CD4-positive, alpha-beta memory T cell (primary cell): ENCODE data around the gene MTMR10. TPM values are rescaled to one million over a fixed set of nuclear protein-coding genes. Genes with fewer than 3 reads are reported as not detected.

Experiments
- CTCF ChIA-PET: fragments of 350-600 bp; sonication (Branson Sonifier 250); formaldehyde crosslinking; loops from one replicate; lab custom pipeline; 2021; ENCODE audit warnings: inconsistent platforms; ENCODE audit not compliant: partially characterized antibody; lab: Charles Lee
- POLR2A ChIA-PET: fragments of 350-600 bp; sonication (Branson Sonifier 250); formaldehyde crosslinking; loops from one replicate; lab custom pipeline; 2021; ENCODE audit not compliant: partially characterized antibody; lab: Charles Lee
- DNase-seq, 5 donors: peaks; one replicate each; pipeline versions ENCODE4 v3.0.0 to v3.0.0-alpha.2; 2020 to 2022; ENCODE audit warnings: mixed read lengths in 1 of 5
- H3K27ac ChIP-seq: one replicate; pipeline ENCODE4 v1.7.0; 2013; ENCODE audit warnings: low read depth, low read length
- H3K27me3 ChIP-seq: 2 replicates; pipeline ENCODE4 v1.7.0; 2013; ENCODE audit warnings: mild to moderate bottlenecking, low read length, moderate library complexity; ENCODE audit not compliant: insufficient read depth
- H3K36me3 ChIP-seq: 2 replicates; pipeline ENCODE4 v1.7.0; 2013; ENCODE audit warnings: mild to moderate bottlenecking, low read length, moderate library complexity; ENCODE audit not compliant: insufficient read depth
- H3K4me1 ChIP-seq: 2 replicates; pipeline ENCODE4 v1.7.0; 2013; ENCODE audit warnings: mild to moderate bottlenecking, low read length, moderate library complexity; ENCODE audit not compliant: insufficient read depth
- H3K4me3 ChIP-seq, 2 donors: one replicate each; pipeline ENCODE4 v1.7.0; 2013; ENCODE audit warnings: low read length in 2 of 2, mild to moderate bottlenecking in 1 of 2
- H3K9me3 ChIP-seq, 2 donors: one replicate each; pipeline ENCODE4 v1.7.0; 2013; ENCODE audit warnings: low read length in 2 of 2, control low read depth in 1 of 2; ENCODE audit not compliant: control insufficient read depth in 1 of 2
- H3K27ac Mint-ChIP-seq, 7 donors: one replicate each; pipeline ENCODE4 v1.8.0; 2020 to 2021; ENCODE audit warnings: mixed read lengths in 7 of 7, mild to moderate bottlenecking in 6 of 7, inconsistent platforms in 3 of 7, moderate library complexity in 3 of 7
- H3K27me3 Mint-ChIP-seq, 2 donors: one replicate each; pipeline ENCODE4 v1.8.0; 2020 to 2021; ENCODE audit warnings: mixed read lengths in 2 of 2
- H3K36me3 Mint-ChIP-seq, 2 donors: one replicate each; pipeline ENCODE4 v1.8.0; 2020 to 2021; ENCODE audit warnings: mixed read lengths in 2 of 2, inconsistent platforms in 1 of 2, mild to moderate bottlenecking in 1 of 2
- H3K4me1 Mint-ChIP-seq, 4 donors: one replicate each; pipeline ENCODE4 v1.8.0; 2020 to 2021; ENCODE audit warnings: mixed read lengths in 4 of 4, mild to moderate bottlenecking in 1 of 4
- H3K4me3 Mint-ChIP-seq, 8 donors: one replicate each; pipeline ENCODE4 v1.8.0; 2020 to 2021; ENCODE audit warnings: mixed read lengths in 8 of 8, mild to moderate bottlenecking in 7 of 8, moderate library complexity in 6 of 8, inconsistent platforms in 3 of 8
- H3K9me3 Mint-ChIP-seq, 8 donors: one replicate each; pipeline ENCODE4 v1.8.0; 2020 to 2021; ENCODE audit warnings: mixed read lengths in 8 of 8, mild to moderate bottlenecking in 5 of 8, inconsistent platforms in 3 of 8, moderate library complexity in 1 of 8
- intact Hi-C: fragments of 100-400 bp; cut with micrococcal nuclease; formaldehyde crosslinking; loops from one replicate; pipeline ENCODE4 v1.15.1; 2023
- polyA plus RNA-seq, 2 donors: library from polyadenylated mRNA; unstranded; fragments of 300-500 nt; fragmentation: Illumina TruSeq; gene quantifications; one replicate each; pipeline ENCODE4 v1.2.3, GENCODE V29; 2021
- total RNA-seq, 2 experiments: library from RNA; stranded (reverse); gene quantifications; one replicate each; pipeline ENCODE4 v1.2.3, GENCODE V29; 2021

MTMR10 gene
- total and polyA plus RNA-seq, 4 experiments from 2014 or later: 2.7 to 31.8 (median 19.0) TPM

DNA sequence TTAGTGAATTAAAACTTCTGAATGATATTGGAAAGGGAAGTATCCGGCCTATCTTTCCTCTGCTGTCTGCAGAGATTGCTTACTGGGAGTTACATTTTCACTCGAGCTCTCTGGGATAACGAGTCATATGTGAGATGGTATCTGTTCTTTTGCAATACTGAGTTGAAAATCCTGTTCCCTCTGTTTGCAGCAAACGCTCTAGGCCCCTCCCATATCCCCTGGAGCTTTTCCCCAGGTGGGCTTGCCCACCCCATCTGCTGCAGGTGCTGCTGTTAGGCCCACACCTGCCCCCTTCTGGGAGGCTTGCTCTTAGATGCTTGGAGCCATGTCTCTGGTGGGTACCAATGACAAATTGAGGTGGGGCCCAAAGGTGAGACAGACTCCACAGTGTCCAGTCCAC is 42.7 kb upstream of the MTMR10 start:
- no peak for DNase-seq
- H3K4me3 Mint-ChIP-seq: no peak overlapping the region
- no peak overlapping the region for H3K27ac Mint-ChIP-seq
- peaks cover 1 to 4% of the 10 kb centered on the region in 2 donors for H3K27me3 Mint-ChIP-seq
- H3K4me1 ChIP-seq: no peaks in the 10 kb centered on the region
- H3K27me3 ChIP-seq: no peaks in the 10 kb centered on the region
- ChIA-PET CTCF (no interaction called here), POLR2A (no interaction called here)
- no peaks in the 10 kb centered on the region for H3K36me3 ChIP-seq
- H3K9me3 Mint-ChIP-seq: no peaks in the 10 kb centered on the region
- intact Hi-C loops: no loop called here
- no peak overlapping the region for H3K27ac ChIP-seq
- H3K9me3 ChIP-seq: no peaks in the 10 kb centered on the region
- no peak overlapping the region for H3K4me3 ChIP-seq
- H3K36me3 Mint-ChIP-seq: no peaks in the 10 kb centered on the region
- H3K4me1 Mint-ChIP-seq: no peaks in the 10 kb centered on the region

DNA sequence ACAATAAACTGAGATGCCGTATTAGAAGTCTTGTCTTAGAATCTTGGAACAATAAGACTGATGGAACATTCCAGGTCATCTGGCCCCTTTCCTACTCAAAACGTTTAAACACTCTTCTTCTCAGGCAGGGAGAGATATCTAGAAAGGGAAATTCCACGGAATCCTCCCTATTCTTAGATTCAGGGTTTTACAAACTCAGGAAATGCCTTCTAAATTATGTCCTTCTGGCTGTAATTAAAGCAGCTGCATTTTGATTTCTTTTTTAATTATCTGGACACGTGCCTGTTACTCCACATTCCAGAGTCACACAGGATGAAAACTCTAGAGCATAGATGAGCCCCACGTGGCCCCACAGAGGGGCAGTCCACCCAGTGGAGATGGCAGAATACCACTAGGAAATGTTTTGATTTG is 41.5 kb upstream of the MTMR10 start:
- H3K9me3 Mint-ChIP-seq: no peaks in the 10 kb centered on the region
- intact Hi-C loops: no loop called here
- H3K9me3 ChIP-seq: no peaks in the 10 kb centered on the region
- peaks cover 6 to 7% of the 10 kb centered on the region in 2 donors for H3K27me3 Mint-ChIP-seq
- H3K4me1 ChIP-seq: no peaks in the 10 kb centered on the region
- no peak for DNase-seq
- POLR2A ChIA-PET: no interaction called here
- no peak overlapping the region for H3K4me3 Mint-ChIP-seq
- no peaks in the 10 kb centered on the region for H3K36me3 Mint-ChIP-seq
- no peak overlapping the region for H3K27ac ChIP-seq
- no peak overlapping the region for H3K4me3 ChIP-seq
- no peaks in the 10 kb centered on the region for H3K36me3 ChIP-seq
- H3K4me1 Mint-ChIP-seq: no peaks in the 10 kb centered on the region
- H3K27me3 ChIP-seq: no peaks in the 10 kb centered on the region
- H3K27ac Mint-ChIP-seq: no peak overlapping the region
- CTCF ChIA-PET: no interaction called here

DNA sequence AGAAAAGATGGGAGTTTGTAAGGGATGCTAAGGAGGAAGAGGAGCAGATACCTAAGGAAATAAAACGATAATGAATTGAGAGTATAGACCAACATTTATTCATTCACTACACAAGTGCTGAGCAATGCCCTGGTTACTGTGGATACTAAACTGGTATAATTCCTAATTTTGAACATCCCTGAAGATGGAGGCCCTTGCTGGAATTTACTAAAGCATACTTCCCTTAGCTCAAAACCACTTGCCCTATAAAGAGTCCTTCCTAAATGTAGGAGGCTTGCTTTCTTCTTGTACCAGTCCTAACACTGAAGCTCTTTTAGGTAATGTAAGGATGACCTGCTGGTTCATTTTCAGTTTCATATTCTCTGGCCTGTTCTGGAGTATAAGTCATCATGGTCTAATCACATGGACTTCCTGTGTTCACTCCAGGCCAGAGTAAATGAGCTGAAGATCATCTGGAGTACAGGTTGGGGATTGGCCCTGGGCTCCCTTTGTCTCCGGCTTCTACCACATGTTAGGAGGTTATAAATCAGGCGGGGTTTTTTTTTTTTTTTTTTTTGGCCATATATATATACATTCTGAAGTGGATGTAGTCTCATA is 40.1 kb upstream of the MTMR10 start:
- ChIA-PET CTCF (no interaction called here), POLR2A (no interaction called here)
- no peaks in the 10 kb centered on the region for H3K36me3 Mint-ChIP-seq
- no peaks in the 10 kb centered on the region for H3K9me3 ChIP-seq
- H3K9me3 Mint-ChIP-seq: no peaks in the 10 kb centered on the region
- H3K27ac ChIP-seq: no peak overlapping the region
- no peaks in the 10 kb centered on the region for H3K4me1 ChIP-seq
- no peak for DNase-seq
- H3K27ac Mint-ChIP-seq: no peak overlapping the region
- peaks cover 3 to 7% of the 10 kb centered on the region in 2 donors for H3K27me3 Mint-ChIP-seq
- no peaks in the 10 kb centered on the region for H3K36me3 ChIP-seq
- no peak overlapping the region for H3K4me3 Mint-ChIP-seq
- H3K27me3 ChIP-seq: no peaks in the 10 kb centered on the region
- H3K4me3 ChIP-seq: no peak overlapping the region
- no peaks in the 10 kb centered on the region for H3K4me1 Mint-ChIP-seq
- intact Hi-C loops: no loop called here

DNA sequence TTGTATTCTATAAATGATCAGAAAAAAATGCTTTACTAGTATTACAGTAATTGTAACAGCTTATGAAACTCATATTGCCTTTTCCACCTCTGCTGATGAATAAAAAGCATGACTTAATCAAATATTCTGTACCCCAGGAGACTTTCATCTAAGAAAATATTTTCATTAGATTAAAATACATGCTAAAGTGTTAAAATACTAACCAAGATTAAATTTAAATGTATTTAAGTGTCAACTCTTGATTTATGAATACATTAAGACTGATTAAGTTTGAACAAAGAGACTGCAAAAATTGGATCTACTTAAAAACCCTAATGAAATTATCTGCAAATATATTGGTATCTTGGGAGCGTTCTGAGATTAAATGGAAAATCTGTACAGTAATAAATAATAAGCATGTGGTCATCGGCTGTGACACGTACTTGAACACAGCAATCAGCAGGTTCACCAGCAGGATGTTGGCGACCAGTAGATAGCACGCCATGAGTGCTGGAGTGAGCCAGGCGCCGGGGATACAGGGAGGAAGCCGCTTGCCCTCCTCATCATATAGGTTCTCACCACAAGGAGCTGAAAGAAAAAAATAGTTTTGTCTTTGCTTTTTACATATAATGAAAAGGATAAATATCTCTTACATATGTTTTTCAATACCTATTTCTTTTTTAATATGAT is 36.6 kb upstream of the MTMR10 start:
- POLR2A ChIA-PET: no interaction called here
- no peak overlapping the region for H3K4me3 ChIP-seq
- no peaks in the 10 kb centered on the region for H3K36me3 Mint-ChIP-seq
- no peaks in the 10 kb centered on the region for H3K27me3 ChIP-seq
- peaks cover 12 to 16% of the 10 kb centered on the region in 2 donors for H3K27me3 Mint-ChIP-seq
- no peaks in the 10 kb centered on the region for H3K9me3 ChIP-seq
- no peaks in the 10 kb centered on the region for H3K36me3 ChIP-seq
- H3K4me1 ChIP-seq: no peaks in the 10 kb centered on the region
- H3K9me3 Mint-ChIP-seq: no peaks in the 10 kb centered on the region
- CTCF ChIA-PET: interaction anchor here (1.5 kb wide), 1 partner anchor 169 kb away, joined by 3 read pairs; no protein-coding TSS in a partner anchor
- no peaks in the 10 kb centered on the region for H3K4me1 Mint-ChIP-seq
- intact Hi-C loops: no loop called here
- H3K27ac Mint-ChIP-seq: no peak overlapping the region
- no peak overlapping the region for H3K27ac ChIP-seq
- no peak overlapping the region for H3K4me3 Mint-ChIP-seq
- no peak for DNase-seq

DNA sequence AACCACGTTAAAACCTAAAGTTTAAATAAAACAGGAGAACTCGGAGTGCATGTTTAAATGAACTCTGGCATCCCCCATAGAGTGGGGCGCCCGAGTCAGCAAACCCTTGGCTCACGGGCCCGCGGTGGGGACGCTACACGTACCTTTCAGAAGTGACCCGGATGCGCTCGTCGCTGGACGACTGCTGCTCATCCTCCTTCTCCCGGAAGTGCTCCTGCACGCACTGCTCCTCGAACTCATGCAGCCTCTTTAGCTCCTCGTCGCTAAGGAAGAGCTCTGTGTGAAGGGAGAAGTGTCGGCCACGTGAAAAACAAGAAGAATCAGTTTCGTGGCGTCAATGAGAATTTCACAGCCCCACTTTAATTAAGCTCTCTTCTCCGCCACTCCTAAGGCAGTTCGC is 34.6 kb upstream of the MTMR10 start:
- no peak overlapping the region for H3K27ac Mint-ChIP-seq
- H3K9me3 Mint-ChIP-seq: no peaks in the 10 kb centered on the region
- H3K4me1 ChIP-seq: no peaks in the 10 kb centered on the region
- peaks cover 15 to 20% of the 10 kb centered on the region in 2 donors for H3K27me3 Mint-ChIP-seq
- no peaks in the 10 kb centered on the region for H3K27me3 ChIP-seq
- H3K36me3 ChIP-seq: no peaks in the 10 kb centered on the region
- ChIA-PET CTCF (interaction anchor here (1.0 kb wide), 1 partner anchor 462 kb away, joined by 3 read pairs; no protein-coding TSS in a partner anchor), POLR2A (no interaction called here)
- intact Hi-C loops: no loop called here
- DNase-seq: no peak
- no peaks in the 10 kb centered on the region for H3K36me3 Mint-ChIP-seq
- no peaks in the 10 kb centered on the region for H3K9me3 ChIP-seq
- H3K4me1 Mint-ChIP-seq: no peaks in the 10 kb centered on the region
- H3K27ac ChIP-seq: no peak overlapping the region
- H3K4me3 ChIP-seq: no peak overlapping the region
- no peak overlapping the region for H3K4me3 Mint-ChIP-seq

DNA sequence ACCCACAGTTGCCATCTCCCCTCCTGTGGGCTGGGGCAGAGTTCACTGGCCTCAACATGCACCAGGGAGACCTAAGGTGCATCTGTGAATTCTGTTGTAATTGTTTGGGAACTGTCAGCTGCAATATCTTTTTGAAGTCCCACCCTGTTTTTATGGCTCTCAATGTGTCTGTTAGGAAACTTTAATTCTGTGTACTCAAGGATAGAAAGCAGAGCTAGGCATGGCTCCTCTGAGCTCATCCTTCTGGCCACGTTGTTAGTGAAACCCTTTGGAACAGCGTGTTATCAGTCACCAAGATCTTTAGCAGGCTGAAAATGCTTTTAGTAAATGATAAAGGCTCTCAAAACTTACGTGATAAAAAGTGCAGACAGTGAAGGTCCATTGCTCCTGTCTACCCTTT is 33.6 kb upstream of the MTMR10 start:
- H3K4me1 Mint-ChIP-seq: no peaks in the 10 kb centered on the region
- H3K27me3 Mint-ChIP-seq: peaks cover 17 to 21% of the 10 kb centered on the region in 2 donors
- H3K4me3 ChIP-seq: no peak overlapping the region
- H3K27me3 ChIP-seq: no peaks in the 10 kb centered on the region
- no peaks in the 10 kb centered on the region for H3K36me3 Mint-ChIP-seq
- POLR2A ChIA-PET: no interaction called here
- CTCF ChIA-PET: no interaction called here
- H3K9me3 ChIP-seq: no peaks in the 10 kb centered on the region
- intact Hi-C loops: no loop called here
- H3K4me1 ChIP-seq: no peaks in the 10 kb centered on the region
- H3K27ac ChIP-seq: no peak overlapping the region
- H3K4me3 Mint-ChIP-seq: no peak overlapping the region
- no peaks in the 10 kb centered on the region for H3K36me3 ChIP-seq
- peaks cover 0 to 1% (median 0%) of the 10 kb centered on the region in 8 donors for H3K9me3 Mint-ChIP-seq
- no peak for DNase-seq
- no peak overlapping the region for H3K27ac Mint-ChIP-seq

DNA sequence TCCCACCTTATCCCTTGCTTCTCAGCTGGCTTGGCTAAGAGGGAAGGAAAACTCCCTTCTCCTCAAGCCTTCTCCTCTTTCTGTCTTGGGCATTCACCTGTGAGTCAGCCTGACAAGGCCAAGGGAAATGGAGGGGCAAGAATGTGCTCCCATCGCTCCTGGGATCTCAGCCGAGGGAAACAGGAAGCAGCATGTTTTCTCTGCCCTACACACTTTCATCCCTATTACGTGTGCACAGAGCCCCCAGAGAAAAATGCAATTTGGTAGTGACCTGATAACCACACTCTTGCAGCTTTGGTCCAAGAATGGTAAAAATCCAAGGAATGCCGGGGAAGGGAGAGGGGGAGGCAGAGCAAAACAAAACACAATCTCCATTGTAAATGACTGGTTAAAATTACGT is 32.9 kb upstream of the MTMR10 start:
- H3K27me3 Mint-ChIP-seq: peaks cover 18 to 21% of the 10 kb centered on the region in 2 donors
- intact Hi-C loops: no loop called here
- no peaks in the 10 kb centered on the region for H3K36me3 ChIP-seq
- H3K36me3 Mint-ChIP-seq: no peaks in the 10 kb centered on the region
- H3K9me3 ChIP-seq: no peaks in the 10 kb centered on the region
- peak overlapping the region in 1 of 7 donors; percentile 21 for H3K27ac Mint-ChIP-seq
- no peak for DNase-seq
- H3K27me3 ChIP-seq: no peaks in the 10 kb centered on the region
- H3K4me1 ChIP-seq: no peaks in the 10 kb centered on the region
- no peak overlapping the region for H3K4me3 ChIP-seq
- POLR2A ChIA-PET: no interaction called here
- no peak overlapping the region for H3K27ac ChIP-seq
- H3K4me1 Mint-ChIP-seq: no peaks in the 10 kb centered on the region
- no peak overlapping the region for H3K4me3 Mint-ChIP-seq
- CTCF ChIA-PET: no interaction called here
- H3K9me3 Mint-ChIP-seq: peaks cover 0 to 1% (median 0%) of the 10 kb centered on the region in 8 donors
